Measurements from ENCODE around the gene CERKL.

The CERKL gene

DNA sequence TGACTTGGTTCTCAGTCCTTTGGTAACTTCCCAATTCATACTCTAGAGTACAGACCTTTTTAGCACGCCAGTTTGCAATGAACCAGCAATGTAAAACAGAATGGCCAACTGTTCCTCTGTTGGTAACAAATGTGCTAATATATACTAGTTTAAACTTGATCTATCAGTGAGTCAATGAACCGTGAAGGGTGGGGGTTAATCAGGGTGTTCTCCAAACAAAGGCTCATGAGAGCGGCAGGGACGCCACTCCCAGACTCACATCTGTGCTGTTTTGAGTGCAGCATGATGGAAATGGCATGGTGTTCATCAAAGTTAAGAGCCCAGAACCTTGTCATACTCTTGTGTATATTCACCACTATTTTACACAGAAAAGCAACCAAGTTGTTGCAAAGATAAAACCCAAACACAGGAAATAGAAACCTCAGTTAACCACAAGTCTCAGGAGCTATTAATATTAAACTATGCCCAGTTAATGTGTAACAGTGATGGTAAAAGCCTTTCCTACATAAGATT is 70.3 kb downstream of the CERKL start:
- no peak overlapping the region for H2BK5ac ChIP-seq (ENCODE audit: low read length)
- H3K14ac ChIP-seq (ENCODE audit: low read length) = no peak overlapping the region
- no peaks in the 10 kb centered on the region for H3K36me3 ChIP-seq (replicated peaks in 1 of 2; ENCODE audit: control insufficient read depth in 2 of 2, insufficient read depth in 2 of 2, low read length in 2 of 2)
- H3K4me3 ChIP-seq (ENCODE audit: low read length in 2 of 2) = no peak overlapping the region
- H4K91ac ChIP-seq (ENCODE audit: low read depth, low read length, poor library complexity) = no peak overlapping the region
- H2AK5ac ChIP-seq (ENCODE audit: low read depth, low read length) = no peak overlapping the region
- H3K4me1 ChIP-seq (ENCODE audit: control insufficient read depth in 2 of 2, insufficient read depth in 1 of 2, low read depth in 1 of 2, low read length in 2 of 2) = peaks cover 0 to 7% of the 10 kb centered on the region in 2 donors
- WGBS, 2 donors (ENCODE audit: extremely low coverage in 2 of 2, insufficient read length in 2 of 2, insufficient replicate concordance in 1 of 2) = no CpG with 5 or more reads among the region's 4 CpGs
- no peak overlapping the region for H4K8ac ChIP-seq (ENCODE audit: low read depth, low read length)
- H2BK15ac ChIP-seq (ENCODE audit: low read length) = no peak overlapping the region
- no peak overlapping the region for H3K23ac ChIP-seq (ENCODE audit: low read depth, low read length, poor library complexity)
- no peak overlapping the region for H3K9ac ChIP-seq (ENCODE audit: low read depth, low read length, poor library complexity)
- H3K4me2 ChIP-seq (ENCODE audit: insufficient read depth, low read length, poor library complexity, severe bottlenecking) = no peak overlapping the region
- no peak overlapping the region for H2BK120ac ChIP-seq (ENCODE audit: low read depth, low read length)
- H3K9me3 ChIP-seq (replicated peaks in 1 of 2; ENCODE audit: control insufficient read depth in 2 of 2, insufficient read depth in 1 of 2, low read depth in 1 of 2, low read length in 2 of 2) = no peaks in the 10 kb centered on the region
- H3K27me3 ChIP-seq (ENCODE audit: control insufficient read depth in 3 of 3, insufficient read depth in 3 of 3, low read depth in 1 of 3, low read length in 3 of 3) = peaks cover 0 to 42% (median 0%) of the 10 kb centered on the region in 3 experiments
- DNase-seq (ENCODE audit: low spot score) = no peak
- no peaks in the 10 kb centered on the region for H3K79me1 ChIP-seq (ENCODE audit: low read depth, low read length)
- no peak overlapping the region for H2BK12ac ChIP-seq (ENCODE audit: low read length)
- no peak overlapping the region for H3K4ac ChIP-seq (ENCODE audit: low read length)
- H3K18ac ChIP-seq (ENCODE audit: low read length) = no peak overlapping the region
- H3K27ac ChIP-seq (replicated peaks; ENCODE audit: low read length) = no peak overlapping the region
- H2AFZ ChIP-seq (ENCODE audit: low read length) = no peak overlapping the region

DNA sequence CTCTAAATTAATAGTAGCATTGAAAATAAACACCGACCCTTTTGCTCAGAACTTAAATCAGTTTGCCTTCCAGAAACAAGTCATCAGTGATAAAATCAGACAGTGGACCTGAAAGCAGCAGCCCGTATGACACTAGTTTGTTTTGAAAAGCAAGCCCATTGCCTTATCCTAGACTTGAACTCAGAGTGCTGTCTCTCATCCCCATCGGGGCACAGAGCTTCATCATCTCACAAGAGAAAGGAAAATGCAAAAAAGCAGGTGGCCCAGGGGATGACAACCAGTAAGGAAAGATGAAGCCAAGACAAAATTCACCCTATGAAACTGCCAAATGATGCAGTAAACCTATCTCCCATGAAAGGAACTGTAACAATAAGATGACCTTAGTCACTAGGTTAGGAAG is 71.2 kb downstream of the CERKL start:
- DNase-seq (ENCODE audit: low spot score) = no peak
- Histone ChIP-seq H2AFZ (ENCODE audit: low read length) (no peak overlapping the region), H3K4ac (ENCODE audit: low read length) (no peak overlapping the region), H3K4me1 (ENCODE audit: control insufficient read depth in 2 of 2, insufficient read depth in 1 of 2, low read depth in 1 of 2, low read length in 2 of 2) (peaks cover 0 to 7% of the 10 kb centered on the region in 2 donors), H3K23ac (ENCODE audit: low read depth, low read length, poor library complexity) (no peak overlapping the region), H4K91ac (ENCODE audit: low read depth, low read length, poor library complexity) (no peak overlapping the region), H2BK120ac (ENCODE audit: low read depth, low read length) (no peak overlapping the region), H2BK5ac (ENCODE audit: low read length) (no peak overlapping the region), H2BK12ac (ENCODE audit: low read length) (no peak overlapping the region), H4K8ac (ENCODE audit: low read depth, low read length) (no peak overlapping the region), H3K4me2 (ENCODE audit: insufficient read depth, low read length, poor library complexity, severe bottlenecking) (no peak overlapping the region), H3K18ac (ENCODE audit: low read length) (no peak overlapping the region), H3K79me1 (ENCODE audit: low read depth, low read length) (no peaks in the 10 kb centered on the region), H3K36me3 (replicated peaks in 1 of 2; ENCODE audit: control insufficient read depth in 2 of 2, insufficient read depth in 2 of 2, low read length in 2 of 2) (no peaks in the 10 kb centered on the region), H3K27ac (replicated peaks; ENCODE audit: low read length) (no peak overlapping the region), H3K14ac (ENCODE audit: low read length) (no peak overlapping the region), H3K27me3 (ENCODE audit: control insufficient read depth in 3 of 3, insufficient read depth in 3 of 3, low read depth in 1 of 3, low read length in 3 of 3) (peaks cover 0 to 39% (median 0%) of the 10 kb centered on the region in 3 experiments), H2AK5ac (ENCODE audit: low read depth, low read length) (no peak overlapping the region), H3K9ac (ENCODE audit: low read depth, low read length, poor library complexity) (no peak overlapping the region), H3K9me3 (replicated peaks in 1 of 2; ENCODE audit: control insufficient read depth in 2 of 2, insufficient read depth in 1 of 2, low read depth in 1 of 2, low read length in 2 of 2) (no peaks in the 10 kb centered on the region), H3K4me3 (ENCODE audit: low read length in 2 of 2) (no peak overlapping the region), H2BK15ac (ENCODE audit: low read length) (no peak overlapping the region)
- no CpG with 5 or more reads among the region's 3 CpGs for WGBS, 2 donors (ENCODE audit: extremely low coverage in 2 of 2, insufficient read length in 2 of 2, insufficient replicate concordance in 1 of 2)

DNA sequence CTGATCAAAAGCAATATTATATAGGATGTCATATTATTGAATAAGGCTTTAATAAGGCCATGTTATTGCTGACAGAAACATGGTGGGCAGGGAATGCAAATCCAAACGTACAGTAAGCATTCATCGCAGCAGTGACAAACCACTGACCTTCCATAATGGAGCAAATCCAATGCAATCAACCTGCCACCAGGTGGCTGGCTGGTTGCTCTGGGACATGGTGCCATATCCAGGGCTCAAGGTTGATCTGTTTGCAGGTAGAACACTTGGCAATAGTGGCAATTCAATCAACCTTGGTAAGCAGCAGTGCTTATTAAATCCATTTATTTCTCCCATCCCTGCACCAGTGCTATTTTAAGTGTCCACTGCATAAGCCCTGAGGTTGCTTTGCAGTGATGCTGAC is 75.4 kb downstream of the CERKL start:
- WGBS, 2 donors (ENCODE audit: extremely low coverage in 2 of 2, insufficient read length in 2 of 2, insufficient replicate concordance in 1 of 2) = no CpG with 5 or more reads among the region's 2 CpGs
- no peak overlapping the region for H3K23ac ChIP-seq (ENCODE audit: low read depth, low read length, poor library complexity)
- no peak overlapping the region for H2BK12ac ChIP-seq (ENCODE audit: low read length)
- H4K91ac ChIP-seq (ENCODE audit: low read depth, low read length, poor library complexity) = no peak overlapping the region
- H2AFZ ChIP-seq (ENCODE audit: low read length) = no peak overlapping the region
- no peak overlapping the region for H3K4ac ChIP-seq (ENCODE audit: low read length)
- no peak overlapping the region for H2AK5ac ChIP-seq (ENCODE audit: low read depth, low read length)
- H3K27me3 ChIP-seq (ENCODE audit: control insufficient read depth in 3 of 3, insufficient read depth in 3 of 3, low read depth in 1 of 3, low read length in 3 of 3) = peaks cover 0 to 55% (median 2%) of the 10 kb centered on the region in 3 experiments
- H3K9ac ChIP-seq (ENCODE audit: low read depth, low read length, poor library complexity) = no peak overlapping the region
- H3K36me3 ChIP-seq (replicated peaks in 1 of 2; ENCODE audit: control insufficient read depth in 2 of 2, insufficient read depth in 2 of 2, low read length in 2 of 2) = no peaks in the 10 kb centered on the region
- H2BK5ac ChIP-seq (ENCODE audit: low read length) = no peak overlapping the region
- H3K27ac ChIP-seq (replicated peaks; ENCODE audit: low read length) = no peak overlapping the region
- H3K4me2 ChIP-seq (ENCODE audit: insufficient read depth, low read length, poor library complexity, severe bottlenecking) = no peak overlapping the region
- no peaks in the 10 kb centered on the region for H3K79me1 ChIP-seq (ENCODE audit: low read depth, low read length)
- no peaks in the 10 kb centered on the region for H3K9me3 ChIP-seq (replicated peaks in 1 of 2; ENCODE audit: control insufficient read depth in 2 of 2, insufficient read depth in 1 of 2, low read depth in 1 of 2, low read length in 2 of 2)
- DNase-seq (ENCODE audit: low spot score) = no peak
- H3K18ac ChIP-seq (ENCODE audit: low read length) = no peak overlapping the region
- H4K8ac ChIP-seq (ENCODE audit: low read depth, low read length) = no peak overlapping the region
- peaks cover 0 to 7% of the 10 kb centered on the region in 2 donors for H3K4me1 ChIP-seq (ENCODE audit: control insufficient read depth in 2 of 2, insufficient read depth in 1 of 2, low read depth in 1 of 2, low read length in 2 of 2)
- no peak overlapping the region for H3K14ac ChIP-seq (ENCODE audit: low read length)
- no peak overlapping the region for H2BK120ac ChIP-seq (ENCODE audit: low read depth, low read length)
- no peak overlapping the region for H2BK15ac ChIP-seq (ENCODE audit: low read length)
- H3K4me3 ChIP-seq (ENCODE audit: low read length in 2 of 2) = no peak overlapping the region

DNA sequence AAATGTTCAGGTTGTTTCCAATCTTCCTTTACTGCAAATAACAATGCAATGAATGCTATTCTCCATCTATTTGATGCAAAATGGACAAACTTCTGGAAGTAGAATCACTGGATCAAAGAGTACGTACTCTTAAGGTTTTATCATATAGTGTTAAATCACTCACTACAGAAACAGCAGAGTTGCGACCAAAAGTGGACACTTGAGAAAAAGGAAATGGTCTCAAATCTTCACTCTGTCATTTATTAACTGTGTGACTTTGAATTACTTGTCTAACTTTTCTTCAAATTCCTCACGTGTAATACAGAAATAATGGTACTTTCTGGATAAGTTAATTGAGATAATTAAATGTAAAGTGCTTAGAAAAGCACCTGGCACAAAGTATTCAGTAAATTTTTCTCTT is 78.1 kb downstream of the CERKL start:
- H3K27ac ChIP-seq (replicated peaks; ENCODE audit: low read length) = no peak overlapping the region
- H3K27me3 ChIP-seq (ENCODE audit: control insufficient read depth in 3 of 3, insufficient read depth in 3 of 3, low read depth in 1 of 3, low read length in 3 of 3) = peaks cover 0 to 49% (median 2%) of the 10 kb centered on the region in 3 experiments
- H3K36me3 ChIP-seq (replicated peaks in 1 of 2; ENCODE audit: control insufficient read depth in 2 of 2, insufficient read depth in 2 of 2, low read length in 2 of 2) = no peaks in the 10 kb centered on the region
- H3K4ac ChIP-seq (ENCODE audit: low read length) = no peak overlapping the region
- peaks cover 0 to 2% of the 10 kb centered on the region in 2 donors for H3K4me1 ChIP-seq (ENCODE audit: control insufficient read depth in 2 of 2, insufficient read depth in 1 of 2, low read depth in 1 of 2, low read length in 2 of 2)
- H2BK5ac ChIP-seq (ENCODE audit: low read length) = no peak overlapping the region
- H3K4me3 ChIP-seq (ENCODE audit: low read length in 2 of 2) = no peak overlapping the region
- no peak overlapping the region for H3K14ac ChIP-seq (ENCODE audit: low read length)
- no peak overlapping the region for H2BK12ac ChIP-seq (ENCODE audit: low read length)
- H2BK120ac ChIP-seq (ENCODE audit: low read depth, low read length) = no peak overlapping the region
- no peak overlapping the region for H3K9ac ChIP-seq (ENCODE audit: low read depth, low read length, poor library complexity)
- no peaks in the 10 kb centered on the region for H3K79me1 ChIP-seq (ENCODE audit: low read depth, low read length)
- no peak overlapping the region for H4K8ac ChIP-seq (ENCODE audit: low read depth, low read length)
- H3K9me3 ChIP-seq (replicated peaks in 1 of 2; ENCODE audit: control insufficient read depth in 2 of 2, insufficient read depth in 1 of 2, low read depth in 1 of 2, low read length in 2 of 2) = no peaks in the 10 kb centered on the region
- H3K23ac ChIP-seq (ENCODE audit: low read depth, low read length, poor library complexity) = no peak overlapping the region
- H3K18ac ChIP-seq (ENCODE audit: low read length) = no peak overlapping the region
- no peak overlapping the region for H2AK5ac ChIP-seq (ENCODE audit: low read depth, low read length)
- no CpG with 5 or more reads among the region's 3 CpGs for WGBS, 2 donors (ENCODE audit: extremely low coverage in 2 of 2, insufficient read length in 2 of 2, insufficient replicate concordance in 1 of 2)
- no peak overlapping the region for H3K4me2 ChIP-seq (ENCODE audit: insufficient read depth, low read length, poor library complexity, severe bottlenecking)
- DNase-seq (ENCODE audit: low spot score) = no peak
- no peak overlapping the region for H4K91ac ChIP-seq (ENCODE audit: low read depth, low read length, poor library complexity)
- no peak overlapping the region for H2BK15ac ChIP-seq (ENCODE audit: low read length)
- no peak overlapping the region for H2AFZ ChIP-seq (ENCODE audit: low read length)

Measured in neuronal stem cell (in vitro differentiated cells).